GM19463 (cell line): ENCODE measurements around the gene PTCD1.
A peak's percentile ranks its signal among the peaks of the same experiment; 100 is the strongest.
"Not testable (repeated sequence)": the region's sequence is repeated elsewhere in the genome, so short reads cannot be mapped to it uniquely, and the experiment has no call there.

Experiments used
- ATAC-seq: cut with Tn5 transposase; IDR thresholded peaks from one replicate; pipeline ENCODE4 v1.9.1; 2021; ENCODE audit warnings: mild to moderate bottlenecking, moderate library complexity; ENCODE audit not compliant: unreplicated experiment

PTCD1 gene

DNA sequence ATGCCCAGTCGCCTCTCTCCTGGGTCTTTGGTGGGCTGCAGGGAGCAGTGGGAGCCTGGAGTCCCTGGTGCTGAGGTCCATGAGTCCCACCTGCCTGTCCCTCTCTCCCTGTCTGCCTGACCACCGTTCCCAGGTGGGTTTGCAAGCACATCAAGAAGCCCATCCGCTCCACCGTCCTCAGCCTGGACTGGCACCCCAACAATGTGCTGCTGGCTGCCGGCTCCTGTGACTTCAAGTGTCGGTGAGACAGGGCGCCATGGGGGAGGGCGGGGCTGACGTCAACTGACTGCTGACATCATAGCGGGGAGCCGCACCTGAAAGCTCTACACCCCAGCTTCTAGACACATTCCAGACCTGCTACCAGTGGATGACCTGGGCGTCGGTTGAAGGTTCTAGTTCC, 48.8 kb downstream of the PTCD1 start:
- no peak for ATAC-seq

DNA sequence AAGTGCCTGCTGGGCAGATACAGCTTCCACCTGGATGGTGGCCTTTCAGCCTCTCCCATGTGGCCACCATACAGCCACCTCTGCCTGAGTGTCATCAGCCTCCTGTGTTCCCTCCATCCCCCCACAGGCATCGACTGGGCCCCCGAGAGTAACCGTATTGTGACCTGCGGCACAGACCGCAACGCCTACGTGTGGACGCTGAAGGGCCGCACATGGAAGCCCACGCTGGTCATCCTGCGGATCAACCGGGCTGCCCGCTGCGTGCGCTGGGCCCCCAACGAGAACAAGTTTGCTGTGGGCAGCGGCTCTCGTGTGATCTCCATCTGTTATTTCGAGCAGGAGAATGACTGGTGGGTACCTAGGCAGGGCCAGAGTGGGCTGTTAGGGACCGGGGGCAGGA, 50.7 kb downstream of the PTCD1 start:
- ATAC-seq: no peak

GRCh38 chr7:99387239-99387635, 51.4 kb downstream of the PTCD1 start:
- ATAC-seq: not testable (repeated sequence)

DNA sequence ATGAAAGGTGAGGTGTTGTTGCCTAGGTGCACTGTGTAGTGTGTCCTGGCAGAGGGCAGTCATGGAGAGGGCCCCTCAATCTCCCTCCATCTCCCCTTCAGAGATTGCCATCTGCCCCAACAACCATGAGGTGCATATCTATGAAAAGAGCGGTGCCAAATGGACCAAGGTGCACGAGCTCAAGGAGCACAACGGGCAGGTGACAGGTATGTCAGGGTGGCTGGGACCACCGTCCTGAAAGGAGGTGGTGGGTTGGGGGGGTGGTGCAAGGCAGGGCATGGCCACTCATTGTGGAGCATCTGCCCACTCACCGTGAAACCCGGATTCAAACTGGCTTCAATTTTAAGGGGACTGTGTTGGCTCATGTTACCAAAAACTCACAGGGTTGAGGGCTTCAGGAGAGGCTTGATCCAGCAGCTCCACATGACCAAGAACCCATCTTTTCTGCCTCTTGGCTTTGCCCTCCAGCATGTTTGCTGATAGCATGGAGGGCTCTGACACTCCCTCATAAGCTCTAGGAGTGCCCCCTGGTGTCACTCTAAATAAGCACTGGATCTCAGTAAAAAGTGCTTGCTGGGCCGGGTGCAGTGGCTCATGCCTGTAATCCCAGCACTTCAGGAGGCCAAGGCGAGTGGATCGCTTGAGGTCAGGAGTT, 51.9 kb downstream of the PTCD1 start:
- ATAC-seq: no peak

- ATAC-seq: no peak
Measured at GRCh38 chr7:99385564-99385963, 53.0 kb downstream of the PTCD1 start.

GRCh38 chr7:99384523-99384922, 54.1 kb downstream of the PTCD1 start:
- no peak for ATAC-seq

- ATAC-seq: no peak
Measured at GRCh38 chr7:99383791-99384370, 54.7 kb downstream of the PTCD1 start.

DNA sequence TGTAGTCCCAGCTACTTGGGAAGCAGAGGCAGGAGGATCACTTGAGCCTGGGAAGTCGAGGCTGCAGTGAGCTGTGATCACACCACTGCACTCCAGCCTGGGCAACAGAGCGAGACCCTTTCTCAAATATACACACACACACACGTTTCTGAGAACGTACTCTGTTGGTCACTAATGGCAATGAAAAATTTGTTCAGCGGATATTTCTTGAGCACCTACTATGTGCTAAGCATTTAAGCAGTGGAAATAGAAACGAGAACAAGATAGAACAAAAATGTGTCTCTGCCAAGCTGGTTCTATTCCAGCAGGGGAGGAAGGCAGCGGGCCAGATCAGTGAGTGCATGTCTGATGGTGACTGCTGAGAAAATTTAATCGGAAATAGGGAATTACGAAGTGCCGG, 55.4 kb downstream of the PTCD1 start:
- ATAC-seq: no peak

DNA sequence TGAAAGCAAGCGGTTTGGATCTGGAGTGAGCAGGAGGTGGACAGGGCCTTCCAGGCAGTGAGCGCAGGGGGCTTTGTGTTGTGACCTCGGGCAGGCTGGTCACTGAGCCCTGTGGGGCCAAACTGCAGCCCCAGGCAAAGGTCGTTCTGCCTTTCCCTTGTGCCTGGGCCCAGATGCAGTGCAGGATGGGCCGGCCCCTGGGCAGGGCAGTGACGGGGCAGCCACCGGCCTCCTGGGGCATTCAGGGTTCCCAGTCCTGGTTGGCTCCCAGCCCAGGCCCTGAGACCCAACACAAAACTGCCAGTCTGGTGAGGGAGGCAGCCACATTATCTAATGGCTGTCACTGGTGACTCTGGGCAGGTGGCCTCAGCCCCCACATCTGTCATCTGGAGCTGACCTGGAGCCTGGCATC, 56.9 kb downstream of the PTCD1 start:
- ATAC-seq: no peak

GRCh38 chr7:99380823-99381663, 57.6 kb downstream of the PTCD1 start:
- ATAC-seq: peak; percentile 84

DNA sequence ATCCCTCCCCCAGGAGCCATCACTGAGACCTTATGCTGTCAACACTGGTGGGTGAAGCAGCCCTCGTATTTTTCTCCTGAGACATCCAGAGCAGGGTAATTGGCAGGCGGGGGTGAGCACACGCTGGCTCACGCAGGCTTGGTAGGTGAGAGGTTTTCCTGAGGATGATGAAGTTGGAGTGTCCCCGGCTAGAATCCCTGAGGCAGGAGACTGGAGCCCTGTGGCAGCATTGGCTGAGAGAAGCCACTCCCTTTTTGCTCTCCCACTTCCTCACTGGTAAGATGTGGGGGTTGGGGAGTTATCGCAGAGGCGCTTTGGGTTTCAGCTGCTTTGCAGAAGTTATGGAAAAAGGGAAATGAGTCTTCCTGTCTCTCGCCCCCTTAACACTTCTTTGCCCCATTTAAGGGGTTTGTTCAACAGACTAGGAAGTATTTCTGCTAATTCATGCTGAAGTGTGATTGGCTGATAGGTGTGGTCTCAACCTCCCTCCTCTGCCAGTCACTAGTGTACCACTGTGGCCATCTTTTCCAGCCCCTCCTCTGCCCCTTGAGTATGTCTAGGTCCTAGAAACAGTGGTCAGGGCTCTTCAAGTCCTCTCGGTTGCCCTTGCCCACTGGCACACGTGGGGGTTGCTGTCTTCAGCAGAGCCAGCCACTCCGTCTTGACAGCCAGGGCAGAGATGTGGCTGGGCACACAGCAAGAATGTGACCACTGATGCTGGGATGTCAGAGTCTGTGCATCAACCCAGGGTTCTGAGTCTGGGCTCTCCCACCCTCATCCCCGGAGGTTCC, 58.4 kb downstream of the PTCD1 start:
- ATAC-seq: peak; percentile 32

GRCh38 chr7:99379693-99380031, 58.9 kb downstream of the PTCD1 start:
- ATAC-seq: not testable (repeated sequence)

DNA sequence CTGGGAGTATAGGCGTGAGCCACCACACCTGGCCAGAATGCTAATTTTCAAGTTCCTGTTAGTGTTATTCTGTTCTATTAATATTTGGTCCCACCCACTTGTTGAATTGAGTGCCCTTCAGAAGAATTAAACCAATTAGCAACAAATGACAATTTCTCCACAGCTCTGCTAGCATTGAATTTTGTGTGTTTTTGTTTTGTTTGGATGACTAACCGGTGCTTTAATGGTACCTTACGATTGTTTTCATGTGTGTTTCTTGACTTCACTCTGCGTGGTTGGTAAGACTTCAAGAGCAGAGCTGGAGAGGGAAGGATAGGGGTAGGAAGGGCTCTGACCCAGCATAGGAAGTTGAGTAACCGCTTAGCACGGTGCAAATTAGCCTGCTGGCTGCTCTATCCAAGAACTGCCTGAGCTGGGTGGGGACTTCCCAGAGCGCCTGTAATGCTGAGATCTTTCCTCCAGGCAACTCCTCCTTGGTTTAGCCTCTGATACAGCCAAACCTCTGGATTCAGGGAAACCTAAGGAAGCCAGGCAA, 59.5 kb downstream of the PTCD1 start:
- peak; percentile 13 for ATAC-seq

DNA sequence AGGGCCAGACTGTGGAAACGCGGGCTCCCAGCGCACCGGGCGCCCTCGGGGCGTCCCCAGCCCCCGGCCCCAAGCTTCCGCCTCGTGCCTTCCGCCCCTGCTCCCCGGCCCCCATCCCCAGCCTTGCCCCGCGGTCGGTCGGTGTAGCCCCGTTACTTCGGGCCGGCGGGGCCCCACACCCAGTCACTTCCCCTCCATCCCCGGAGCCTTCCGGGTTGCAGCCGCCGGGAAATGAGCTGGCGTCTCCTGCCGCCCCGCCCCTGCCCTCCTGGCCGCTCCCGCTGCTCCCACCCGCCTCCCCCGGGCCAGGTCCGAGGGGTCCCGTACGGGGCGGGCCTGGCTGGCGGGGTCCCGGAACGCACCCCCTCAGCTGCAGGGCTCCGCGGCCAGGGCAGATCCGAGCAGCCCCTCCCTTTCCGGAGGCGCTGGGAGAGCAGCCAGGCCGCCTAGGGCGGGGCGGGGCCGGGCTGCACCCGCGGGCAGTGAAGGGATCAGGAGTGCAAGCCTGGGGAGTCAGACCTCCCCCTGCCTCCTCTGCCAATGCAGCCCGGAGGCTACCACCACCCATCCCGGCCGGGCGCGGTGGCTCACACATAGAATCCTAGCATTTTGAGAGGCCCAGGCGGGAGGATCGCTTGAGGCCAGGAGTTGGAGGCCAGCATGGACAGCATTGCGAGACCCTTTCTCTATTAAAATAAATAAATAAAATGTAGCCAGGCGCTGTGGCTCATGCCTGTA, 63.4 kb downstream of the PTCD1 start:
- ATAC-seq: peak; percentile 49

DNA sequence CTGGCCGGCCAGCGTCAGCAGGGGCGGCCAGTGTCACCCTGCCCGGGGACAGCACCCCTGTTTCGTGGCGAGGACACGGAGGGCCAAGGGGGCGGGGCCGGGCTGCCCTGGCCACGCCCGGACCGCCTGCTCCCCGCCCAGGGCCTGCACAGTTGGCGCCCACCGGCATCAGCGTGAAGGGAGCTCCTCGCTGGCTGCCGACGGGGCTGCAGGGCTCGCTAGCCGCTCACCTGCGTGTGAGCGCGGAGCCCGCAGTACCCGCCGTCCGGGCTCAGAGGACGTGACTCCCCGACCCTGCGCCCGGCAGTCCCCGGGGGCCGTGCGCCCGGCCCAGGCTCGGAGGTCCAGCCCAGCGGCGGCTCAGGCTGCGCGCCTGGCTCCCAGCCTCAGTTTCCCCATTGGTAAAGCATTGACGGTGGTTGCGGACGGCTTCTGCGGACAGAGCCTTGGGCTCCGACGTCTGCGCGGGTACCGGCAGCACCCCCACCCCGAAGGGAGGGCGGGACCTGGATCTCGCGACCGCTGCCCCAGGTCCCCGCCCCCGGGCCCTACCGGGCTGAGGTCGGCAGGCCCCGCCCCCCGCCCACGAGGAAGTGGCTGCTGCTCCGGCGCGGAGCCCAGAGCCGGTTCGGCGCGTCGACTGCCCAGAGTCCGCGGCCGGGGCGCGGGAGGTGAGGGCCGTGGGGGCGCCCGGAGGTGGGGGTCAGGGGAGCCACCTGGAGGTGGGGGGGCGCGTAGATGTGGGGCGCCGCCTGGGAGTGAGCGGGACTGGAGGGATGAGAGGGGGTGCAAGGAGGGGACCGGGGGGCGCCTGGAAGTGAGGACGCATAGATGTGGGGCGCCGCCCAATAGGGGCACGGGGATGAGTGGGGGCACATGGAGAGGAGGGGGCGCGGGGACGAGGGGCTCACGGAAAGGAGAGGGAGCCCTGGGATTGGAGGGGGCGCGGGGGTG, 64.2 kb downstream of the PTCD1 start, which contains the start of gene ARPC1B:
TSS of gene ARPC1B (plus strand) at position 620 of the 954 bp plus-strand sequence. CDS start 10,985 bp downstream, outside the sequence.
- peak; percentile 58 for ATAC-seq

GRCh38 chr7:99373091-99374066, 65.2 kb downstream of the PTCD1 start:
- ATAC-seq: no peak

DNA sequence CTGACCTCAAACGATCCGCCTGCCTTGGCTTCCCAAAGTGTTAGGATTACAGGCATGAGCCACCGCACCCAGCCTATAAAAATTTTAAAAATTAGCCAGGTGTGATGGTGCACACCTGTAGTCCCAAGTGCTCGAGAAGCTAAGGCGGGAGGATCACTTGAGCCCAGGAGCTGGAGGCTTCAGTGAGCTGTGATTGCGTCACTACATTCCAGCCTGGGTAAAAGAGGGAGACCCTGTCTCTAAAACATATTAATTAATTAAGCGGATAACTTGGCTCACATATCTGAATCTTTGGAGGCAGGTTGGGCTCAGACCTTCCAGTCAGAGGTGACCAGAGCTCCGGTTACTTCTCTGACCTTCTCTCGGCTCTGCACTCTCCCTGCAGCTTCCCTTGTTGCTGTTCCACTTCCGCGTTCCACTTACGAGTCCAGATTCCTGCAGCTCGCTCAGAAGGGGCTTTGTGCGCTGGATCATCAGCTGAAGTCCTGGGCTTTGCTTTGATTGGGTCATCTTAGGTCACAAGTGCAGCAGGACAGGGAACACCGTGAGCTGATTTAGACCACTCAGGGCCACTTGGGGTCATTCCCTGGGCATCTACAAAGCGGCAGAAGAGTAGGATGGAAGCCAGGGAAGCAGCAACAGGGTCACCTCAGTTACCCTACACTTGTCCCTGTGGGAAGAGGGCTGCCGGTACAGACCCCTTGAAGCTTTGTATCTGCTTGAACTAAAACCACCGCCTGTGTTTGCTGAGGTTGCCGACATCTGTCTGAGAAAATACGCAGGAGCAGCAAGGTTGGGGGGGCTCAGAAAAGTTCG, 66.1 kb downstream of the PTCD1 start:
- no peak for ATAC-seq
